HEK293 (cell line): ENCODE measurements around the gene FANCE.

ENCODE experiments used
- AEBP2 ChIP-seq: fragments of 450-650 bp; formaldehyde crosslinking; IDR thresholded peaks from 2 replicates; pipeline ENCODE4 v1.5.1; 2016; ENCODE audit warnings: missing biosample characterization, missing genetic modification characterization, borderline replicate concordance
- FEZF1 ChIP-seq: fragments of 450-650 bp; formaldehyde crosslinking; IDR thresholded peaks from 2 replicates; pipeline ENCODE4 v1.5.1; 2016; ENCODE audit warnings: missing biosample characterization, missing genetic modification characterization
- GLIS2 ChIP-seq: fragments of 450-650 bp; formaldehyde crosslinking; IDR thresholded peaks from 2 replicates; pipeline ENCODE4 v1.5.1; 2016; ENCODE audit warnings: missing biosample characterization, missing genetic modification characterization
- KLF16 ChIP-seq: fragments of 450-650 bp; formaldehyde crosslinking; IDR thresholded peaks from 2 replicates; pipeline ENCODE4 v1.5.1; 2017; ENCODE audit warnings: missing biosample characterization, missing genetic modification characterization
- PATZ1 ChIP-seq: fragments of 450-650 bp; formaldehyde crosslinking; IDR thresholded peaks from 2 replicates; pipeline ENCODE4 v1.5.1; 2016; ENCODE audit warnings: missing biosample characterization, missing genetic modification characterization
- PRDM4 ChIP-seq: fragments of 450-650 bp; formaldehyde crosslinking; IDR thresholded peaks from 2 replicates; pipeline ENCODE4 v1.5.1; 2017; ENCODE audit warnings: missing biosample characterization, missing genetic modification characterization
- SALL2 ChIP-seq: fragments of 450-650 bp; formaldehyde crosslinking; IDR thresholded peaks from 2 replicates; pipeline ENCODE4 v1.5.0; 2017; ENCODE audit warnings: missing biosample characterization, mild to moderate bottlenecking, missing genetic modification characterization, borderline replicate concordance
- SETDB1 ChIP-seq: IDR thresholded peaks from one replicate; pipeline ENCODE4 v1.6.1; 2017; ENCODE audit warnings: mild to moderate bottlenecking, low read length, moderate library complexity, mixed read lengths; ENCODE audit not compliant: insufficient read length
- TRIM28 ChIP-seq: IDR thresholded peaks from 2 replicates; pipeline ENCODE4 v1.6.1; 2011; ENCODE audit warnings: low read length, control low read depth, borderline replicate concordance
- WT1 ChIP-seq: fragments of 450-650 bp; formaldehyde crosslinking; IDR thresholded peaks from 2 replicates; pipeline ENCODE4 v1.5.1; 2016; ENCODE audit warnings: missing biosample characterization, missing genetic modification characterization
- ZBTB21 ChIP-seq: fragments of 450-650 bp; formaldehyde crosslinking; IDR thresholded peaks from 2 replicates; pipeline ENCODE4 v1.5.1; 2017; ENCODE audit warnings: missing biosample characterization, missing genetic modification characterization
- ZBTB8A ChIP-seq: fragments of 450-650 bp; formaldehyde crosslinking; IDR thresholded peaks from 2 replicates; pipeline ENCODE4 v1.5.1; 2016; ENCODE audit warnings: missing biosample characterization, missing genetic modification characterization
- ZIC2 ChIP-seq: fragments of 450-650 bp; formaldehyde crosslinking; IDR thresholded peaks from 2 replicates; pipeline ENCODE4 v1.5.1; 2016; ENCODE audit warnings: missing biosample characterization, missing genetic modification characterization
- ZNF10 ChIP-seq: fragments of 450-650 bp; formaldehyde crosslinking; IDR thresholded peaks from 2 replicates; pipeline ENCODE4 v1.5.1; 2017; ENCODE audit warnings: missing biosample characterization, missing genetic modification characterization
- ZNF132 ChIP-seq: fragments of 450-650 bp; formaldehyde crosslinking; IDR thresholded peaks from 2 replicates; pipeline ENCODE4 v1.5.1; 2017; ENCODE audit warnings: missing biosample characterization, missing genetic modification characterization, borderline replicate concordance
- ZNF133 ChIP-seq: fragments of 450-650 bp; formaldehyde crosslinking; IDR thresholded peaks from 2 replicates; pipeline ENCODE4 v1.5.1; 2016; ENCODE audit warnings: missing biosample characterization, missing genetic modification characterization
- ZNF146 ChIP-seq: fragments of 450-650 bp; formaldehyde crosslinking; IDR thresholded peaks from 2 replicates; pipeline ENCODE4 v1.5.1; 2016; ENCODE audit warnings: missing biosample characterization, missing genetic modification characterization
- ZNF155 ChIP-seq: fragments of 450-650 bp; formaldehyde crosslinking; IDR thresholded peaks from 2 replicates; pipeline ENCODE4 v1.5.1; 2016; ENCODE audit warnings: missing biosample characterization, missing genetic modification characterization
- ZNF16 ChIP-seq: fragments of 450-650 bp; formaldehyde crosslinking; IDR thresholded peaks from 2 replicates; pipeline ENCODE4 v1.5.1; 2016; ENCODE audit warnings: low read depth, missing biosample characterization, missing genetic modification characterization
- ZNF2 ChIP-seq: fragments of 450-650 bp; formaldehyde crosslinking; IDR thresholded peaks from 2 replicates; pipeline ENCODE4 v1.5.1; 2016; ENCODE audit warnings: missing biosample characterization, missing genetic modification characterization
- ZNF362 ChIP-seq: fragments of 450-650 bp; formaldehyde crosslinking; IDR thresholded peaks from 2 replicates; pipeline ENCODE4 v1.5.1; 2016; ENCODE audit warnings: missing biosample characterization, missing genetic modification characterization
- ZNF426 ChIP-seq: fragments of 450-650 bp; formaldehyde crosslinking; IDR thresholded peaks from 2 replicates; pipeline ENCODE4 v1.5.1; 2017; ENCODE audit warnings: missing biosample characterization, missing genetic modification characterization, mild to moderate bottlenecking, inconsistent platforms, moderate library complexity
- ZNF510 ChIP-seq: fragments of 450-650 bp; formaldehyde crosslinking; IDR thresholded peaks from 2 replicates; pipeline ENCODE4 v1.5.1; 2018; ENCODE audit warnings: mild to moderate bottlenecking, missing genetic modification characterization, missing biosample characterization; ENCODE audit not compliant: insufficient replicate concordance
- ZNF529 ChIP-seq: fragments of 450-650 bp; formaldehyde crosslinking; IDR thresholded peaks from 2 replicates; pipeline ENCODE4 v1.5.1; 2017; ENCODE audit warnings: missing genetic modification characterization, missing biosample characterization; ENCODE audit not compliant: insufficient replicate concordance
- ZNF580 ChIP-seq: fragments of 450-650 bp; formaldehyde crosslinking; IDR thresholded peaks from 2 replicates; pipeline ENCODE4 v1.5.1; 2016; ENCODE audit warnings: missing biosample characterization, missing genetic modification characterization
- ZNF585B ChIP-seq: fragments of 450-650 bp; formaldehyde crosslinking; IDR thresholded peaks from 2 replicates; pipeline ENCODE4 v1.5.1; 2016; ENCODE audit warnings: missing biosample characterization, missing genetic modification characterization
- ZNF596 ChIP-seq: fragments of 450-650 bp; IDR thresholded peaks from 2 replicates; pipeline ENCODE4 v1.5.0; 2018; ENCODE audit warnings: missing biosample characterization, mild to moderate bottlenecking, missing genetic modification characterization, moderate library complexity
- ZNF645 ChIP-seq: fragments of 450-650 bp; formaldehyde crosslinking; IDR thresholded peaks from 2 replicates; pipeline ENCODE4; 2016; ENCODE audit warnings: missing biosample characterization, missing genetic modification characterization
- ZSCAN18 ChIP-seq: fragments of 450-650 bp; formaldehyde crosslinking; IDR thresholded peaks from 2 replicates; pipeline ENCODE4 v1.5.1; 2016; ENCODE audit warnings: missing biosample characterization, missing genetic modification characterization
- ZSCAN30 ChIP-seq: fragments of 450-650 bp; IDR thresholded peaks from 2 replicates; pipeline ENCODE4 v1.5.1; 2018; ENCODE audit warnings: missing biosample characterization, mild to moderate bottlenecking, missing genetic modification characterization, moderate library complexity

Gene FANCE

GRCh38 chr6:35497571-35498421 lies 45.7 kb downstream of the FANCE start (continued):
- TF ChIP-seq ZNF2 (tag by site-specific recombination) (no peak), AEBP2 (no peak), ZBTB21 (tag by site-specific recombination) (no peak), ZNF510 (tag by site-specific recombination) (no peak), ZBTB8A (tag by site-specific recombination) (peak; percentile 60), ZNF146 (tag by site-specific recombination) (no peak), KLF16 (tag by site-specific recombination) (no peak), ZNF580 (tag by site-specific recombination) (no peak), ZNF645 (no peak), SALL2 (tag by site-specific recombination) (no peak), ZNF585B (tag by site-specific recombination) (no peak), ZSCAN30 (tag by site-specific recombination) (no peak), FEZF1 (no peak), ZNF529 (tag by site-specific recombination) (no peak), ZNF426 (tag by site-specific recombination) (no peak), PRDM4 (tag by site-specific recombination) (no peak), ZNF132 (tag by site-specific recombination) (no peak), ZNF133 (tag by site-specific recombination) (no peak), PATZ1 (tag by site-specific recombination) (peak; percentile 56), ZNF155 (tag by site-specific recombination) (no peak), ZIC2 (tag by site-specific recombination) (no peak), ZNF362 (tag by site-specific recombination) (no peak), ZNF596 (tag by site-specific recombination) (no peak), ZSCAN18 (tag by site-specific recombination) (no peak), GLIS2 (tag by site-specific recombination) (peak; percentile 34; the same call in 1 of the 2 replicates), SETDB1 (no peak), ZNF16 (tag by site-specific recombination) (no peak), TRIM28 (no peak), WT1 (tag by site-specific recombination) (peak; percentile 38), ZNF10 (tag by site-specific recombination) (no peak)
